Middle frontal gyrus (tissue), 1 donor: ENCODE measurements around the gene CCDC197.

Experiments
- DNase-seq: peaks from one replicate; pipeline ENCODE4 v3.0.0-alpha.2; 2015; ENCODE audit warnings: low spot score; ENCODE audit errors: extremely low spot score

Gene CCDC197

GRCh38 chr14:94024549-94024948 is 27.4 kb downstream of the CCDC197 start:
- no peak for DNase-seq

GRCh38 chr14:94025720-94026119 is 28.6 kb downstream of the CCDC197 start:
- no peak for DNase-seq

- DNase-seq = peak; percentile 99
Measured at GRCh38 chr14:94026173-94026888, 29.2 kb downstream of the CCDC197 start, which contains the start of gene OTUB2. OTUB2 (plus strand) TSS chr14:94026340; CDS start chr14:94026538, 198 bp downstream.

GRCh38 chr14:94026889-94027469 is 29.9 kb downstream of the CCDC197 start:
- no peak for DNase-seq

- DNase-seq = no peak
Measured at GRCh38 chr14:94027566-94028449, 30.7 kb downstream of the CCDC197 start.

- DNase-seq = no peak
Measured at GRCh38 chr14:94028450-94028826, 31.3 kb downstream of the CCDC197 start.

GRCh38 chr14:94029265-94029664 is 32.2 kb downstream of the CCDC197 start:
- DNase-seq = no peak

GRCh38 chr14:94029671-94030203 is 32.6 kb downstream of the CCDC197 start:
- DNase-seq = no peak

- DNase-seq = no peak
Measured at GRCh38 chr14:94030571-94030970, 33.5 kb downstream of the CCDC197 start.

GRCh38 chr14:94031161-94031882 is 34.2 kb downstream of the CCDC197 start:
- DNase-seq = no peak

- DNase-seq = no peak
Measured at GRCh38 chr14:94031883-94032279, 34.8 kb downstream of the CCDC197 start.

- no peak for DNase-seq
Measured at GRCh38 chr14:94034886-94035285, 37.8 kb downstream of the CCDC197 start.

GRCh38 chr14:94036313-94037167 is 39.4 kb downstream of the CCDC197 start:
- peak; percentile 16 for DNase-seq

- DNase-seq = no peak
Measured at GRCh38 chr14:94037954-94038353, 40.9 kb downstream of the CCDC197 start.

- DNase-seq = no peak
Measured at GRCh38 chr14:94038510-94038909, 41.4 kb downstream of the CCDC197 start.

- DNase-seq = no peak
Measured at GRCh38 chr14:94038921-94039629, 42.0 kb downstream of the CCDC197 start.

GRCh38 chr14:94040247-94040646 is 43.1 kb downstream of the CCDC197 start:
- no peak for DNase-seq

- no peak for DNase-seq
Measured at GRCh38 chr14:94040796-94041195, 43.7 kb downstream of the CCDC197 start.

- DNase-seq = no peak
Measured at GRCh38 chr14:94041551-94042346, 44.6 kb downstream of the CCDC197 start.
